GM19025 (cell line): ENCODE data around the gene TIGD4.
"Not testable (repeated sequence)": the region's sequence is repeated elsewhere in the genome, so short reads cannot be mapped to it uniquely, and the experiment has no call there.

Experiments used
- ATAC-seq: cut with Tn5 transposase; IDR thresholded peaks from one replicate; pipeline ENCODE4 v1.9.1; 2021; ENCODE audit warnings: mild to moderate bottlenecking, low read depth, moderate library complexity; ENCODE audit not compliant: unreplicated experiment

The TIGD4 gene

DNA sequence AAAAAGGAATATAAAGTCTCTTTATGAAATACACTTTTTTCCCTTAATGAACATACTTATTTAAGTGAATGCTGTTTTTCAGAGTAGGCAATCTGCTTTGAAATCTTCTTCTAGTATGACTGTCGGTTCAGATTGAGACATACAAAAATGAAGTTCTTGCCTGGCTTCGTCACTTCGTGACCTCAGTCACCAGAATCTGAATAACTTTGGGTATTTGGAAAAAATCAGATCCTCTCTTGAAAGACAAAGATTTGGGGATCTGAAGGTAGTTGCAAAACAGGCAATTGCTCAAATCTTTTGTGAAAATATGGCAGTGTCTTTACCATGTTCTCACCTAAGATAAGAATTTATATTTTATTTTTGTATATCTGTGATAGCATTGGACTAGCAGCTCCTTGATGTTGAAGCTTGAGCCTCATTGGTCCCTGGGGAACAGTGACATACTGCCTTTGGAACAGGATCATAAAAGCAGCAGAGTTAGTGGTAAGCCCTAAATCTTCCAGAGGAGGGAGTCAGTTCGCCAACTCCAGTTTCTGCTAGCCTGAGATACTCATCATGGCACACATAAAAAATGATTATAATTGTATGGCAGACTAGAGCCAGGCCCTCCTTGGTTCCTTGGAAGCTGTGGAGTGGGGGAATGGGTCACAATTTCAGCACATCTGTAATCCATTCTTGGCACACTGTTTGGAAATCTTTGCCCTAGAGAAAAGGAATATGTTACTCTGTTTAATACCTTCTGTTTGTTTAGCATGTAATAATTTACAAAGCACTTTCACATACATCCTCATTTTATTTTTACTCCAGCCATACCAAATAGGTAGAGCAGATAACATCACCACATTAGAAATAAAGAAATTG is 5.2 kb upstream of the TIGD4 start:
- ATAC-seq: no peak

DNA sequence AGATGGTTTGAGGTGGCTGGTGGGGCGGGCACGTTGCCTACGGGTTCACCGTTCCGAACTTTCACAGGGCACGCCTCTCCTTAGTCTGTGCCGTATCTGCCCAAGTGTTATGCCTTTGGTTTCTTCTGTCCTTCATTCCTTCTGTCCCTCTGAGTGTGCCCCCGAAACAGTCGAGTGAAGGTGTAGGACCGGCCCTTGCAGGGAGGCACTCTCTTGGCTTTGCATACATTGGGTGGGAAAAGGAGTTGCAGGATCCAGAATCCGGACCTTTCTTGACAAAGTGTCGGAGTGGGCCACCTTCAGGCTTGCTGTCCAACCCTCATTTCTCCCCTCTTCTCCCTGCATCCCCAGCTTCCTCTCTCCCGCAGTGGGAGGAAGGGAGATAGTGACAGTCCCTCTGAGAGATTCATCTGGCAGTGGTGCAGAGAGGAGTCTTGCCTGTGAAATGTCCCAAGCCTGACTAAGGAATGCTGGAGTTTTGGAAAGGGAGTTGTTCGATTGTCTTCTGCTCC is 793 bp upstream of the TIGD4 start:
- ATAC-seq: no peak

DNA sequence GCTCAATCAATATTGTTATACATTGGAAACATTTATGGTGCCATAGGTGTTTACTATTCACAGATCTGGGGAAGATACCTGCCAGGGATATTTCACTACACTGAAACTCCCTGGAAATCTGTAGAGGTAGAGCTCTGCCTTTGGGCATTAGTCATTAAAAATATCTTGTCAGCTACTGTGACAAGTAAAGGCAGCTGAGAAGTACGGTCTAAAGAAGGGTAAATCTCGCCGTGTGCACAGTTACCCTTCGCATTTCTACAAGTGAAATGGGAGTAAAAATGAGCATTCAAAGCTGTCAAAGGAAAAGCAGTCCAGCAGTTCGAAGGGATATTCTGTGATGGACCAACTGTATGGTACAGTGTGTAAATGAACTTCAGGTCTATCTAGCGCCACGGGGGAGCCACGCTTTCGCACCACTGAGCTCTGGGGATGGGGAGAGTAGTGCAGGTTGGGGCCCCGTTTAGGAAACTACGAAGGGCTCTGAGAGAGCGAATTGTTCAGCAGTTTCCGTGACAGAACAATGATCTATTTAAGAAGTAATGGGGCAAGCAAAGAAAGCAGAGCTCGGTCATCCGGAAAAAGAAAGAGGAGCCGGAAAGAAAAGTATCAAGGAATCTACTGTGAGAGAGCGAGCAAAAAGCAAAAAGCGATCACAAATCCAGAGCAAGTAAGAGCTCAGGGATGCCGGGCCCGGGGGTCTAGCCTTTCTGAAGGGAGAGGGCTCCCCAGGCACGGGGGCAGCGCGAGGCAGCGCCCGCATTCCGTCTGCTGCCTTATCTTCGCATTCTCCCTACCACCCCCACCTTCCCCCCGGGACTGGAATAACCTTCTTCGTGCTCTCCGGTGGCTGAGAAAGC is 646 bp downstream of the TIGD4 start:
- no peak for ATAC-seq

DNA sequence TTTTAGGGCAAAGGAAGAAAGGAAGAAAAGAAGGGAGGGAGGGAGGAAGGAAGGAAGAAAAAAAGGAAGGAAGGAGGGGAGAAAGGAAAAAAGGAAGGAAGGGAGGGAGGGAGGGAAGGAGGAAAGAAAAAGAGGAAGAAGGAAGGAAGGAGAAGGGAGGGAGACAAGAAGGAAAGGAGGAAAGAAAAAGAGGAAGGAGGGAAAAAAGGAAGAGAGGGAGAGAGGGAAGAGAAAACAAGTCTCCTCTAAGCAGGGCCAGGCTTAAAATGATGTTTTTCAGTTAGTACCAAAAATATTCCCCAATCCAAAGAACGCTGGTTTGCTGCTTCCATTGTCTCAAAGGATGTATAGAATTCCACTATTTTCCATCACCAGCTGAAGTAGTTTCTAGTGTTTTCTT is 2.0 kb downstream of the TIGD4 start:
- no peak for ATAC-seq

DNA sequence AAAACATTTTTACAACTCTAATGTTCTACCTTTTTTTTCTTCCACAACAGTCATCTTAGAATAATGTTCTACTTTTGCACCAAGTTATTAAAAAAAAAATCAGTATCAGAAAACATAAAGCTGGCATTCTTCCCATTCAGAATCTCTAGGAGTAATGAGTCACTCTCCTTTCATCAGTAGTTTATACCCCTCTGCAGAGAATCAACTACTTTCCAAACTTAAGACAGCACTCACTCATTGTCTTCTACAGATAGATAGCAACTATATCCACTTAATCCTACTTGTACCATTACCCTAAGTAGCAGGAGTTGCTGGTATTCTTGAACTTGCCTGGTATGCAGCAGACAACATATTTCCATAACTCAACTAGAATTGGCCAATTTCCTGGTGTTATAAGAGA is 3.2 kb downstream of the TIGD4 start:
- ATAC-seq: no peak

DNA sequence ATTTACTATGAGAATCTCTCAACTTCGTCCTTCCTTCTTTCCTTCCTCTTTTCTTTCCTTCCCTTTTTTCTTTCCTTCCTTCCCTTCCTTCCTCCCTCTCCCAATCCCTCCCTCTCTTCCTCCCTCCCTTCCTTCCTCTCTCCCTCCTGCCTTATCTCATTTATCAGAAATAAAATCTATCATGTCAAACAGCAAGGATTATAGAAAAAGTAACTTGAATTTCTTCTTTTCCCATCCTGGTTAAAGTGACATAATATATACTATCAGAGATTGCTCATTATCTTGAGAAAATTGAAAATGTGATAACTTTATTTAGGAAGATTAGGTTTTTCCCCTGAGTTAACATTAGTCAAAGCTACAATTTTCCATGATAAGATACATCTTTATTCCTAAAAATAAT is 5.6 kb downstream of the TIGD4 start:
- no peak for ATAC-seq

DNA sequence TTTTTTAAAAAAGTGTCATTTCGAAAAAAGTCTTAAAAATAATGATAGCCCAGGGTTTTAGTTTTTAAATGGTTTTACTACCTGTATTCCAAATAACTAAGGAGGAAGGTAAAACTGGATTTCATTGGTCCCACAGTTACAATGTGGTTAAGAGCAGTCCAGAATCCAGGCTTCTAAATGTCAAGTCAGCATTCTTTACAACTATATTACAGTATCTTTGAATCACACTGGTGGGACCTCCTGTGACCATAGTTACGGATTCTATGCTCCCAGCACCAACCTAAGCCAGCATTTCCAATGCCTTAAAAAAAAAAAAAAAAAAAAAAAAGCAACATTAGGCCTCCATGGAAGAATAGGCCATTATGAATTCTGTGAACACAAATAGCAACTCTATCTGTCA is 6.2 kb downstream of the TIGD4 start:
- no peak for ATAC-seq

DNA sequence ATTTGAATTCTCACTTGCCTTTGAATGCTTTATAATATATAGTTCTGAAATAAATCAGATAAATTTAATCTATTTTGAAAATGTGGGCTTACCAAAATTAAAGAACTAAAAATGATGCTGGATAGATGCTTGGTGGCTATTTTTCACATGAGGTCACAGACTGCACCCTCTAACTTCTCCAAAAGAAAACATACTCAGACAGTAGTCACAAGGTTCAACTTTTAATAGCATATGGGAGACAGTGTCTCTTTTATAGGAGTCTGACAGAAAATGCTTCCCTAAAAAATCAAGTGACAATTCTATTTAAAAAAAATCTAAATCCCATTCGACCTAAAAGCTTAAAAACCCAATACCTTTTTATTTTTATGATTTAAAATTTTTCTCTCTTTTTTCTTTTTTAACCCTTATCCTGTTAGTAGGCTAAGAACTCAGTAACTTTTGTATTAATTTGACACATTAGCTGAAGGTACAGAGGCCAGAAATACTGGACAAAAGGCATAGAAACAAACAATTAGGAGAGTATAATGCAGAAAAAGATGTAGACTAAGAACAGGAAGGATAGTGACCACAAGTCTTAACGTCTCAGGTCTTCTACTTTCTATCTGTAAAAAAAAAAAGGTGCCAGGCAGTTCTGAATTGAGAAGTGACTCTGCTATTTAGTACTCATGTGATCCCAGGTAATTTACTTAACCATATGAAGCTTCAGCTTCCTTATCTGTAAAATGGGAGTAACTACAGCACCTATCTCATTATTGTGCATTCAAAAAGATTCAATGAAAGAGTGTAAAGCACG is 7.6 kb downstream of the TIGD4 start:
- no peak for ATAC-seq

DNA sequence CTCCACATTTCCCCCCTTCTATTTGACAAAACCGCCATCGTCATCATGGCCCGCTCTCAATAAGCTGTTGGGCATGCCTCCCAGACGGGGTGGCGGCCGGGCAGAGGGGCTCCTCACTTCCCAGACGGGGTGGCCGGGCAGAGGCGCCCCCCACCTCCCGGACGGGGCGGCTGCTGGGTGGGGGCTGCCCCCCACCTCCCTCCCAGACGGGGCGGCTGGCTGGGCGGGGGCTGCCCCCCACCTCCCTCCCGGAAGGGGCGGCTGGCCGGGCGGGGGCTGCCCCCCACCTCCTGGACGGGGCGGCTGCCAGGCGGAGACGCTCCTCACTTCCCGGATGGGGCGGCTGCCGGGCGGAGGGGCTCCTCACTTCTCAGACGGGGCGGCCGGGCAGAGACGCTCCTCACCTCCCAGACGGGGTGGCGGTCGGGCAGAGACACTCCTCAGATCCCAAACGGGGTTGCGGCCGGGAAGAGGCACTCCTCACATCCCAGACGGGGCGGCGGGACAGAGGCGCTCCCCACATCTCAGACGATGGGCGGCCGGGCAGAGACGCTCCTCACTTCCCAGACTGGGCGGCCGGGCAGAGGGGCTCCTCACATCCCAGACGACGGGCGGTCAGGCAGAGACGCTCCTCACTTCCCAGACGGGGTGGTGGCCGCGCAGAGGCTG is 14.3 kb downstream of the TIGD4 start:
- ATAC-seq: not testable (repeated sequence)

DNA sequence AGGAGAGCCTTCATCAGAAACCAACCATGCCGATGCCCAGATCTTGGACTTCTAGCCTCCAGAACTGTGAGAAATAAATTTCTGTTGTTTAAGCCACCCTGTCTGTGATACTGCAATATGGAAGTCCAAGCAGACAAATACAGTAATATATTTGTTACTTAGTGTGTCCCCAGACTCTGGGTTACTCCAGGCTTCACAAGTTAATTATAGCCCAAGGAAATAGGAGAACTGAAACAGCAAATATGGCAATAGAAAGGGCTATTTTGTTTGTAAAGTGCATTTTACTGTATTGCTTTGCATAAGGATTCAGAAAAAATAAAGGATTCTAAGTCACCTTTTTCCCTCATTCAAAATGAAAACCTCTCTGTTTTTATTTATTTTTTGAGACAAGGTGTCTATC is 15.7 kb downstream of the TIGD4 start:
- ATAC-seq: no peak

DNA sequence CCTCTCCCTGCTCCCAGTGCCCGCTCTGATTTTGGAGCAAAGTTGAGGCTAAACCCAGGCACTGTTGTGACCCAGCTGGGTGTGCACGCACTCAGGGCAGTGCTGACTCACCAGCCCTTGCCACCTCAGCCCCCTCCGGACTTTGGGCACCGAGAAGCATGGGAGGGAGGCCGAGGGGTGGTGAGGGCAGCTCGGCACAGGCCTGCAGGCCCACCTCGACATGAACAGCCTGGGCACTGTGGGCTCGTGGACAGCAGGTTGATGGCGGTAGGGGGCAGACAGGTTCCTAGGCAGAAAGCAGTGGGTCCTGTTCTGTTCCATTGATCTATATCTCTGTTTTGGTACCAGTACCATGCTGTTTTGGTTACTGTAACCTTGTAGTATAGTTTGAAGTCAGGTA is 30.9 kb downstream of the TIGD4 start:
- ATAC-seq: no peak

DNA sequence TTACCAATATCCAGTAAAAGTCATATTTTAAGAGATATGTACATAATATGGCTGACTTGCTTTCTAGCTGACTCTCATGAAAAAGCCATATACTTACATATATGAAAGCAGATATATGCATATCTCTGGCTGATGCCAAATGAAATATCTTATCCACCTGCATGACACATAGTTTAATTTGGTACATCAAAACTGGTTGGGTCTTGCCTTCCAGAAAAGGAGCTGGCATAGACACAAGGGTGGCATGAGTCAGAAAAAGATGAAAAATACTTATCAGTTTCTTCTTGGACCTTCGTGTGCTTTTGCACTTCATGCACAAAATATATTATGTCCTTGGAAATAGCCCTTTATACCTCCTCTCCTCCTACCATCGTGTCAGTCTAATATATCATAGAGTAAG is 32.1 kb downstream of the TIGD4 start:
- ATAC-seq: no peak

DNA sequence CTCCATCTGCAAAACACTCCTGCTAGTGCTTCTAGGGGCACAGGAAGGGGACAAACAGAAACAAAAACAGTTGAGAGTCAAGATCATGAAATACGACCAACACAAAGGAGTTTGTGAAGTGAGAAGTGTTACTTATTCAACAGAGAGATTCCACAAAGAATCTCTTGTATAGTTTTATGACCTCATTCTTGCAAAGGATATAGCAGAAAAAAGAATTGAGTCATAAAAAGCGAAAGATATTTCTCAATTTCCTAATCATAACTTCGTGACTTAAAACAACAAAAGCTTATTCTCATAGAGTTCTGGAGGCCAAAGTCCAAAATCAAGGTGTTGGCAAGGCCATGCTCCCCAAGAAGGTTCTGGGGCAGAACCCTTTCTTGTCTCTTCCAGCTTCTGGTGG is 40.7 kb downstream of the TIGD4 start:
- ATAC-seq: no peak

DNA sequence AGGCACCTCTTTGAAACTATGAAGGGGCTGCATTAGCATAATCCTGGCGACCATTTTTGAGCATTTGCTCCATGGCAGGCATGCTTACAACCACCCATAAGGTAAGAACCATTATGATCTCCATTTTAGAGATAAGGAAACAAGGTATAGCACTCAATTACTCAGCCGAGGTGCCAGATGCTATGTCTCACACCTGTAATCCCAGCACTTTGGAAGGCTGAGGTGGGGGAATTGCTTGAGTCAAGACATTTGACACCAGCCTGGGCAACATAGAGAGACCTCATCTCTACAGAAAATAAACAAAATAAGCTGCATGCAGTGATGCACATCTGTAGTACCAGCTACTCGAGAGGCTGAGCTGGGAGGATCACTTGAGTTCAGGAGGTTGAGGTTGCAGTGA is 43.6 kb downstream of the TIGD4 start:
- no peak for ATAC-seq

DNA sequence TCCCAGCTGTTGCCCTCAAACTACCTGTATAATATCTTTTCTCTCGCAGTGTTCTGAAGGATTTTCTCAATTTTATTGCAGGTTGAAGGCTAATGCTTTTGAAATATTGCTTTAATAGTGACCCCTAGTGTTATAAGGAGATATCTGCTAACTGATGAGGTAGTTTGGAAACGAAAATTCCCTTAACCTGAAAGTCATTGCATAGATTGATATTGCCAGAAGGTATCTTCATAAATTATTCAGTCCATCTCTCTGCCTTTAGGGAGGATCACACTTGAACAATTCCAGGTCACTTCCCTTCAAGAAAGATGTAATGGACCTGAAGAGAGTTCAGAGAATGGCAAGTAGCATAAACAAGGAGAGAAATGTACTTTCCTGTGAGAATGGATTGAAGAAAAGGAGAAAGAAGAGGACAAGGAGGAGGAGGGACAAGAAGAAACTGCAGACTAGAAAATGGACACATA is 44.1 kb downstream of the TIGD4 start:
- ATAC-seq: no peak

DNA sequence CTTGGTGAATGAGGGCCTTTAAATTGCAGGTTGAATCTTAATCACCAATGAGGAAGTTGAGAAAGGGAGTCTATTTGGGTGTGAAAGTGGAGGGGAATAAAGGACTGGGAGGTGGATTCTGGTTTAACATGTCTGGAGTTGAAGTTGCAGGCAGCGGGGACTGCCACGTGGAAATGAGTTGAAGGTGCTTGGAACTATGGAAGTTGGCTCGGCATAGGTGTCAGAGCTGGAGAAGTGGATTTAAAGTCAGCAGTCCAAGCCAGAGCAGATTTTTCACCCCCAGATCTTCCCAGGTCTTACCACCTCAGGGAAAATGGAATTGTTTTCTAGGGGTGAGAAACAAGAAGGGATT is 44.9 kb downstream of the TIGD4 start:
- ATAC-seq: no peak

DNA sequence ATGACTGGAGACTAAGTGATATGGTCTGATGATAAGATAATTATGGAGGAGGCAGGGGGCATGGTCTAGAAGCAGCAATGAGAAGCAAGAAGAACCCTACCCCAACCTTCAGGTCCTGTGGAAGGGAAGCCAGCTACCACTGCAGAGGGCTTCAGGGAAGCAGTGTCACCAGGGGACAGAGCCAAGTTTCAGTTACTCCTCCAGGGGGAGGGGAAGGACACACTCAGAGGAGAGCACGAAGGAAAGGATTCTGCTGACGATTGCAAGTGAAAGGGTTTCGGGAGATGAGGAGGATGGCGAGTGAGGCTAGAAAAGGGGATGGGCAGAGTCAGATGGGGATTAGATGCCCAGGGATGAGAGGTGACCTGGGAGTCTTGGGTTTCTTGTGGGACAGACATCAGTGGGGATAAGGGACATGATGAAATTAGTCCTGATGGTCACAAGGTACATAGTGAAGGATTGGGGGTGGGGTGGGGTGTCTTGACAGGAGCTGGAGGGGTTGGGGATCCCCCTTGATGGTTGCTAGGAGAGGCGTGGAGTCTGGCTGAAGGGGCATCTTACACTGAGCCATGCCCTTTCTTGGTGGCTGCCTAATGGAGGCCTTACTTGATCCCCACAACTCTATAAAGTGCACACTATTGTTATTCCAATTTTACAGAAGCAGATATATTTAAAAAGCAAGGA is 45.4 kb downstream of the TIGD4 start:
- ATAC-seq: no peak

DNA sequence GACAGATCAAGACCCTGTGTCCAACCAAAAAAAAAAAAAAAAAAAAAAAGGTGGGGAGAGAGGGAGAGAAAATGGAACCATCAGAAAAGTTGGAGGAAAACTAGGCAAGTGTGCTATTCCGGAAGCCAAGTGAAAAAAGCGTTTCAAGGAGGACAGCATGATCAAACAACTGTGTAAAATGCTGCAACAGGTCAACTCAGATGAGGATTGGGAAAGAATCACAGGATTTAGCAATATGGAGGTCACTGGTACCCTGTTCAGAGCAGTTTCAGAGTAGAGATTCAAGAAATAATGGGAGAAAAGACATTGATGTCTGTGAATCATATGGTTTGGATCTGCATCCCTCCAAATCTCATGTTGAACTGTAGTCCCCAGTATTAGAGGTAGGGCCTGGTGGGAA is 47.5 kb downstream of the TIGD4 start:
- ATAC-seq: no peak

DNA sequence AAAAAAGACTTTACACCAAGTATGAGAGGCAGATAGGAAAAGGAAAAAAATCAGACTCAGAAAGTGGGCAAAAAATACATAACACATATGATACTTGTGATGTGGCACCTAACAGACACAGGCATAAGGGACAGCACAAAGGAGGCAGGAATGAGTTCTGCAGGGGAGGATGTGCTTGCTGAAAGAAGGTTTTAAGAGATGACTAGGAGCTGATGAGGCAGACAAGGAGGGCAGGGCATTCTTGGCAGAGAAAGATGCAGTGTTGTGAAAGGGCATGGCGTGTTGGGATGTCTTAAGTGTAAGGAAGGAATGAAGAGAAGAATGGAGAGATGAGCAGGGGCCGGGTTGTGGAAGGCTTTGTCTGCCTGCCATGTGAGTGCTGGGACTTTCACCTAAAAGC is 50.1 kb downstream of the TIGD4 start:
- no peak for ATAC-seq

DNA sequence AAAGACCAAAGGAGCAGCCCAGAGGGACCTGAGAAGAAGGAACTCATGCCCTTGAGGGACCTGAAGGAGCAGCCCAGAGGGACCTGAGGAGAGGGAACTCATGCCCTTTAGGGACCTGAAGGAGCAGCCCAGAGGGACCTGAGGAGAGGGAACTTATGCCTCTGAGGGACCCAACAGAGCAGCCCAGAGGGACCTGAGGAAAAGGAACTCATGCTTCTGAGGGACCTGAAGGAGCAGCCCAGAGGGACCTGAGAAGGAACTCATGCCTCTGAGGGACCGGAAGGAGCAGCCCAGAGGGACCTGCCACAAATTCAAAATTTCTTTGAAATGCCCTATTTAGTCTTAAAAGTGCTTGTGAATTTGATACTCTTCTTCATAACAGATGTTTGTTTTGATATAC is 51.2 kb downstream of the TIGD4 start:
- ATAC-seq: no peak
